OCI-LY1 (cell line): Measurements from ENCODE around the gene KLF11.

Experiments
- H2AFZ ChIP-seq: fragments of 200-600 bp; sonication (generic), shearing (Covaris generic); 2 replicates; pipeline ENCODE4 v1.6.0; 2014; ENCODE audit warnings: antibody characterized with exemption, mild to moderate bottlenecking, low read length
- H3F3A ChIP-seq: fragments of 200-600 bp; sonication (generic), shearing (Covaris generic); 2 replicates; pipeline ENCODE4 v1.6.0; 2014; ENCODE audit warnings: mild to moderate bottlenecking, antibody characterized with exemption, low read length, moderate library complexity; ENCODE audit not compliant: insufficient read depth
- H3K27ac ChIP-seq: fragments of 200-600 bp; sonication (generic); 2 replicates; pipeline ENCODE4 v1.5.1; 2014; ENCODE audit warnings: low read length, mixed run types, mild to moderate bottlenecking, low read depth; ENCODE audit not compliant: poor library complexity, severe bottlenecking
- H3K27me3 ChIP-seq: fragments of 200-600 bp; sonication (generic); 2 replicates; pipeline ENCODE4 v1.6.0; 2014; ENCODE audit warnings: antibody characterized with exemption, mild to moderate bottlenecking, low read length, moderate library complexity; ENCODE audit not compliant: insufficient read depth
- H3K36me3 ChIP-seq: fragments of 200-600 bp; sonication (generic); 2 replicates; pipeline ENCODE4 v1.6.1; 2014; ENCODE audit warnings: mild to moderate bottlenecking, antibody characterized with exemption, low read length, moderate library complexity, mixed read lengths; ENCODE audit not compliant: insufficient read depth
- H3K4me1 ChIP-seq: fragments of 200-600 bp; sonication (generic); 2 replicates; pipeline ENCODE4 v1.5.1; 2014; ENCODE audit warnings: mild to moderate bottlenecking, low read length, moderate library complexity; ENCODE audit not compliant: insufficient read depth, severe bottlenecking
- H3K4me2 ChIP-seq: fragments of 200-600 bp; sonication (generic), shearing (Covaris generic); 2 replicates; pipeline ENCODE4 v1.6.1; 2014; ENCODE audit warnings: low read length
- H3K4me3 ChIP-seq: fragments of 200-600 bp; sonication (generic); 2 replicates; pipeline ENCODE4 v1.5.1; 2014; ENCODE audit warnings: low read length, low read depth, mild to moderate bottlenecking, mixed read lengths; ENCODE audit not compliant: poor library complexity, severe bottlenecking
- H3K79me2 ChIP-seq: fragments of 200-600 bp; shearing (Covaris generic); 2 replicates; pipeline ENCODE4 v1.6.1; 2016; ENCODE audit warnings: mixed run types, low read length, mixed read lengths; ENCODE audit not compliant: insufficient read depth
- H3K9ac ChIP-seq: fragments of 200-600 bp; sonication (generic), shearing (Covaris generic); 2 replicates; pipeline ENCODE4 v1.6.1; 2014; ENCODE audit warnings: mild to moderate bottlenecking, low read length, mixed read lengths
- H3K9me2 ChIP-seq: fragments of 200-600 bp; sonication (generic), shearing (Covaris generic); 2 replicates; pipeline ENCODE4 v1.6.1; 2014; ENCODE audit warnings: low read depth, mild to moderate bottlenecking, low read length, mixed read lengths
- H3K9me3 ChIP-seq: fragments of 200-600 bp; shearing (Covaris generic); 2 replicates; pipeline ENCODE4 v1.6.1; 2014; ENCODE audit warnings: low read length, mixed read lengths
- H4K20me1 ChIP-seq: fragments of 200-600 bp; sonication (generic), shearing (Covaris generic); 2 replicates; pipeline ENCODE4 v1.6.0; 2016; ENCODE audit warnings: mild to moderate bottlenecking, low read length; ENCODE audit not compliant: insufficient read depth
- EZH2 ChIP-seq: fragments of 200-600 bp; sonication (generic), shearing (Covaris generic); IDR thresholded peaks from 2 replicates; pipeline ENCODE4 v1.8.0; 2017; ENCODE audit warnings: borderline replicate concordance, mixed run types, mild to moderate bottlenecking, antibody characterized with exemption, low read length, moderate library complexity, mixed read lengths
- TF ChIP-seq, protein P1 (sequence below): fragments of 200-600 bp; sonication (generic), shearing (Covaris generic); IDR thresholded peaks from 2 replicates; pipeline ENCODE4 v1.5.1; 2017; ENCODE audit warnings: mild to moderate bottlenecking, antibody characterized with exemption, low read length, moderate library complexity, mixed read lengths

Gene KLF11

GRCh38 chr2:9999693-10000092 lies 43.7 kb upstream of the KLF11 start:
- Histone ChIP-seq H3K79me2 (no peaks in the 10 kb centered on the region), H3F3A (no peaks in the 10 kb centered on the region), H3K27me3 (no peaks in the 10 kb centered on the region), H3K4me1 (no peaks in the 10 kb centered on the region), H3K4me2 (no peak overlapping the region), H3K9ac (no peak overlapping the region), H3K27ac (no peak overlapping the region), H3K36me3 (peaks cover 13% of the 10 kb centered on the region), H3K9me2 (no peaks in the 10 kb centered on the region), H2AFZ (no peak overlapping the region), H4K20me1 (no peaks in the 10 kb centered on the region), H3K9me3 (no peaks in the 10 kb centered on the region), H3K4me3 (no peak overlapping the region)
- TF ChIP-seq, protein P1, sequence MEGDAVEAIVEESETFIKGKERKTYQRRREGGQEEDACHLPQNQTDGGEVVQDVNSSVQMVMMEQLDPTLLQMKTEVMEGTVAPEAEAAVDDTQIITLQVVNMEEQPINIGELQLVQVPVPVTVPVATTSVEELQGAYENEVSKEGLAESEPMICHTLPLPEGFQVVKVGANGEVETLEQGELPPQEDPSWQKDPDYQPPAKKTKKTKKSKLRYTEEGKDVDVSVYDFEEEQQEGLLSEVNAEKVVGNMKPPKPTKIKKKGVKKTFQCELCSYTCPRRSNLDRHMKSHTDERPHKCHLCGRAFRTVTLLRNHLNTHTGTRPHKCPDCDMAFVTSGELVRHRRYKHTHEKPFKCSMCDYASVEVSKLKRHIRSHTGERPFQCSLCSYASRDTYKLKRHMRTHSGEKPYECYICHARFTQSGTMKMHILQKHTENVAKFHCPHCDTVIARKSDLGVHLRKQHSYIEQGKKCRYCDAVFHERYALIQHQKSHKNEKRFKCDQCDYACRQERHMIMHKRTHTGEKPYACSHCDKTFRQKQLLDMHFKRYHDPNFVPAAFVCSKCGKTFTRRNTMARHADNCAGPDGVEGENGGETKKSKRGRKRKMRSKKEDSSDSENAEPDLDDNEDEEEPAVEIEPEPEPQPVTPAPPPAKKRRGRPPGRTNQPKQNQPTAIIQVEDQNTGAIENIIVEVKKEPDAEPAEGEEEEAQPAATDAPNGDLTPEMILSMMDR: no peak
- no peak for TF ChIP-seq EZH2

- Histone ChIP-seq H3K9ac (no peak overlapping the region), H3K9me2 (no peaks in the 10 kb centered on the region), H3K27ac (no peak overlapping the region), H3K27me3 (no peaks in the 10 kb centered on the region), H3K36me3 (peaks cover 13% of the 10 kb centered on the region), H3K4me2 (no peak overlapping the region), H3K4me3 (no peak overlapping the region), H3K9me3 (no peaks in the 10 kb centered on the region), H4K20me1 (no peaks in the 10 kb centered on the region), H3K79me2 (no peaks in the 10 kb centered on the region), H2AFZ (no peak overlapping the region), H3F3A (no peaks in the 10 kb centered on the region), H3K4me1 (no peaks in the 10 kb centered on the region)
- no peak for TF ChIP-seq EZH2
- TF ChIP-seq, protein P1: no peak
Observed at GRCh38 chr2:10000541-10000940, 42.8 kb upstream of the KLF11 start.

DNA sequence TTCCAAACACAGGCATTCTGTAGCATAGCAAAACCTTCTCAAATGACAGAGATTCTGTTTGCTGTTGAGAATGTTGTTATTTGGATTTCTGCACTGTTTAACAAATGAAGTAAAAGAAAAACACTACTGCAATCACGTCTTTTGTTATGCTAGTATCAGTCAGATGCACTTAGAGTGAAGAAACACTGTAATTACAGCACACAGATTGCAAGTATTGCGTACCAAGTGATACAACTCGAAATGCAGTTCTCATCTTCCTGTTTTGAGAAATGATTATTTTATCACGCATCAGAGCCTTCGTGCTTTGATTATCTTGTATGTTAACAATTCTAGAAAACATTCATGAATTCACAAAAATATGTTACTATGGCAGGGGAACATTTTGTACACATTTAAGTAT lies 41.8 kb upstream of the KLF11 start:
- Histone ChIP-seq H2AFZ (no peak overlapping the region), H3K79me2 (no peaks in the 10 kb centered on the region), H3K4me3 (no peak overlapping the region), H3K4me2 (no peak overlapping the region), H3K27me3 (no peaks in the 10 kb centered on the region), H3K9ac (no peak overlapping the region), H3F3A (no peaks in the 10 kb centered on the region), H3K27ac (no peak overlapping the region), H3K9me3 (no peaks in the 10 kb centered on the region), H3K9me2 (no peaks in the 10 kb centered on the region), H3K36me3 (peaks cover 13% of the 10 kb centered on the region), H3K4me1 (no peaks in the 10 kb centered on the region), H4K20me1 (no peaks in the 10 kb centered on the region)
- TF ChIP-seq, protein P1: no peak
- TF ChIP-seq EZH2: no peak
